T-helper 2 cell (primary cell): Measurements from ENCODE around the gene IFT27.

Source experiments
- DNase-seq, 5 experiments: peaks; one replicate each; pipeline versions ENCODE4 v3.0.0 to v3.0.0-alpha.2; 2012 to 2022
- total RNA-seq, 2 donors: gene quantifications; one replicate each; lab custom pipeline; 2026; lab: John Stamatoyannopoulos, UW

IFT27 gene, protein sequence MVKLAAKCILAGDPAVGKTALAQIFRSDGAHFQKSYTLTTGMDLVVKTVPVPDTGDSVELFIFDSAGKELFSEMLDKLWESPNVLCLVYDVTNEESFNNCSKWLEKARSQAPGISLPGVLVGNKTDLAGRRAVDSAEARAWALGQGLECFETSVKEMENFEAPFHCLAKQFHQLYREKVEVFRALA
- total RNA-seq: 10.3 to 15.0 reads per million in 2 donors

DNA sequence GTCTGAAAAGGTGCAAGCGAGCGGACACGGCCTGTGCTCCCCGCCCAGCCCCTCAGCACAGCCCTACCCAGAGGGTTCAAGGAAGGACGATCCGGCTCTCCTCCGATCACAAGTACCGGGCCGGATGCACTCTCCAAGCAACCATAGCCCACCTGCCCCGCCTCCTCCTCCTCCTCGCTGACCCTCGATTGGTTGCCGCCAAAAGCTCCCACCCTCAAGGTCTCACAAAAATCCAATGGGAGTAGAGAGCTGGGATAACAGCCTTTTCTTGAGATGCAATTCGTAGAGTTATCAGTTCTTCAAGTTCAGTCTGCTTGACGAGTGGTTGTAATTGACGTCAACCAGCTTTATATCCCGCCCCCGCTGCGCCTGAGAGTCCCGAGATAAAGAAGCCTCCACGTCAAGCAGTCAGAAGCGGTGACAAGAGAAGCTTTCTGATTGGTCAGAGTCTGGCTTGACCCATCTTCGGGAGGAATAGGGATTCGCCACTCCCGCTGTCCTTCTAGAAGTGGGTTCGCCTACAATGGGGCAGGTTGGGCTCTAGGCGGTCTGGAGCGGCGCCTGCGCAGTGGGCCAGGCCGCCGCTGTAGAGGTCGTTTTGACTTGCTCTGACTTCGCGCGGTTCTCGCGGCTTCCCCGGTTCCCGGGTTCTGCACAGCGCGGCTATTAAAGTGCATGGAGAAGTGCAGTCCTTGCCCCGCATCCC lies at the start of gene IFT27:
IFT27 (minus strand) TSS at position 156 of the 706 bp plus-strand sequence. CDS start 412 bp downstream, outside the sequence.
- peak; percentile 78 to 100 (median 96) for DNase-seq

DNA sequence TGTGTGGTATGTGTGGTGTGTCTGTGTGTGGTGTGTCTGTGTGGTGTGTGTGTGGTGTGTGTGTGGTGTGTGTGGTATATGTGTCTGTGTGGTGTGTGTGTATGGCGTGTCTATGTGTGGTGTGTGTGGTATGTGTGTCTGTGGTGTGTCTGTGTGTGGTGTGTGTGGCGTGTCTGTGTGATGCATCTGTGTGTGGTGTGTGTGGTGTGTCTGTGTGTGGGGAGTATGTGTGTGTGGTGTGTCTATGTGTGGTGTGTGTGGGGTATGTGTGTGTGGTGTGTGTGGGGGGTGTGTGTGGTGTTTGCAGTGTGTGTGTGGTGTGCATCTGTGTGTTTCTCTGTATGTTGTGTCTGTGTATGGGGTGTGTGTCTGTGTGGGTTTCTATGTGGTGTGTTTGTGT lies 48.7 kb upstream of the IFT27 start:
- peak in 1 of 5 experiments; percentile 10 for DNase-seq

DNA sequence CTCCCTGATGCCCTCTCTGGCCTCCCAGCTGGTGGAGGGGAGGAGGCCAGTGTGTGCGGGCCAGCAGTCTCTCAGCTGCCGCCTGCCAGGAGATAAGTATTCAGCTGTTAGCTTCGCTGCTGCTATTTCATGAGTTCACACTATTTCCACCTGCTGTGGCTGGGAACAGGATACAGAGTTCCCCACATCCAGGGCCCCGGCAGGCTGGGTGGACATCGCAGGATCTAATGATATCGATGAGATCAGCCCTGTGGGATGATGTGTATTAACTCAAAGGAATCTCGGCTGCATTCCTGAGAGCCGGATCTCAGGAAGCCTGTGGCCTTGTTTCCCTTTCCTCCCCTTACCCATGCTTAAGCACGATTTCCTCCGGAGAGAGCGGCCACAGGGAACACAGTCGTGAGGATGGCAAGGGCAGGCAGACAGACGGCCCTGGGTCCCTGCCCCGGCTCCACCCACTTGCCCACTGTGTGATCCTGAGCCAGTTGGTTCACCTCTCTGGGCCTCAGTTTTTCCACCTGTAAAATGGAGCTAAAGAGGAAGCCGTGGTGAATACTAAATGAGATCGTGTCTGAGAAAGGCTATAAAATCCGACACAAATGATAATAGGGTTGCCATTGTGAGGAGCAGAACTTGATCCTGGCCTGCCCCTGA lies 47.4 kb upstream of the IFT27 start:
- DNase-seq: no peak

DNA sequence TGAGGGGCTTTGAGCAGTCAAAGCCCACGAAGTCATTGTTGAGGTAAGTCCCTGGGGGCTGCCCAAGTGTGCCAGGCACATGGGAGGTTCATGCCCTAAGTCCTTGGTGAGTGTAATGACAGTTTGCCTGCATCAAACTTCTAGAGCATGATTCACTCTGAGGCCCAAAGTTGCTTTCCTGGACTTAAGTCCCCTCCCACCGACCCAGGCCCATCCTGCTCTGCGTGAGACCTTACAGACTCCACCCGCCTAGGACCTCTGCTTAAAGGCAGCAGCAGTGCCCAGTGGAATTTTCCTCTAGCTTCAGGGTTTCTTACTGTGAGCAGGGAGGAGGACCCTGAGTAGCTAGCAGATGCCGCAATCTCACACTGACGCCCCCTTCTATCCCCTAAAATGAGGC lies 46.7 kb upstream of the IFT27 start:
- DNase-seq: no peak

DNA sequence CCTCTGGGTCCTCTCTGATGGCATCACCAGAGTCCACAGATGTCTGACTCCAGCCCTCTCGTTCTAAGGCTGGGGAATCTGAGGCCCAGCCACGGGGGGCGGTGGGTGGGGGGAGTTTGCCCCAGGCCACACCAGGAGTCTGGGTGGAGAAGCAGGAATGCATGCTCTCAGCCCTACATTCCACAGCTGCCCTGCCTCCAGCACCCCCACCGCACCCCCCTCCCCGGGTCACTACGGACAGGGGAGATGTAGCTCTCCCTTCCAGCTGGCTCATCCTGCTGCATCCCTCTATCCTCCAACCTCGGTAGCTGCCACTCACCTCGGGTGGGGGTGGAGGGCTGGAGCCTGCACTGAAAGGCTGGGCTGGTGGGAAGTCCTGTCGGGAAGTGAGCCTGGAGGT lies 43.2 kb upstream of the IFT27 start:
- no peak for DNase-seq

DNA sequence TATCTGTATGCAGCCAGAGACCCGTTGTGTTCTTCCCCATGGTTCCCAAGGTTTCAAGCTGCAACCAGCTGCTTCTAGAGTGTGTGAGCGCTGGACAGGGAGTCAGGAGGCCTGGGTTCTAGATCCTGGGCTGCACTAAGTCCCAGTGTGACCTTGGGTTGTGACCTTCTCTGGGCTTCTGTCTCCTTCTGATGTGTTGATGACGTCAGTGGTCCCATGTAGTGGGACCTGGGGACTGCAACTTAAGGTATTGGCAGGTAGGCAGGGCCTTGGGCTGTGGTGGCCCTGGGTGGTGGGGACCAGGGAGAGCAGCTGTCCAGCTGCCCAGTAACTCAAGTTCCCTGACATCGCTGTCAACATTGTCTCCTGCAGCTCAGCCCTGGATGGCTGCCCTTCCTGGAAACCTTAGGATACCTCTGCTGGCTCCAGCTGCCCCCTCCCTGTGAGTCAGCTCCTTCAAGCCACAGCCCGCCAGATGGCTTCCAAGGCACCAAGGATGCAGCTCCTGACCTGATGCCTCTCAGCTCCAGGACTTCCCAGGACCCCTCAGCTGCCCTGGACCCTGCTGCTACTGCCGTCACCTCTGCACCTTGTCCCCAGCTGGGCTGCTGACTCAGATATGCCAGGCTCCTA lies 42.2 kb upstream of the IFT27 start:
- DNase-seq: no peak

DNA sequence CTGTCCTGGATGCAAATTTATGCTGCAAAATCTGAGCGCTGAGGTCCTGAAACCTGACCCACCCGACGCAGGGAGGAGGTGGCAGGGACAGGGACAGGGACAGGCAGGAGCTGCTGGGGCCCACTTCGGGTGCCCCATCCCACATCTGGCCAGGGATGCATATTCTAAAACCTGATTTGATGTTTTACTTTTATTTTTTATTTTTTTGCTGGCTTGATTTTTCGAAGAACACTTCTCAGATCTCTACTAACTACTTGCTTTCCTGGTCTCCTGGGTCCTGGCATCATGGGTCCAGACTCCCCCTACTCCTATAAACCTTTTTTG lies 41.6 kb upstream of the IFT27 start:
- no peak for DNase-seq

DNA sequence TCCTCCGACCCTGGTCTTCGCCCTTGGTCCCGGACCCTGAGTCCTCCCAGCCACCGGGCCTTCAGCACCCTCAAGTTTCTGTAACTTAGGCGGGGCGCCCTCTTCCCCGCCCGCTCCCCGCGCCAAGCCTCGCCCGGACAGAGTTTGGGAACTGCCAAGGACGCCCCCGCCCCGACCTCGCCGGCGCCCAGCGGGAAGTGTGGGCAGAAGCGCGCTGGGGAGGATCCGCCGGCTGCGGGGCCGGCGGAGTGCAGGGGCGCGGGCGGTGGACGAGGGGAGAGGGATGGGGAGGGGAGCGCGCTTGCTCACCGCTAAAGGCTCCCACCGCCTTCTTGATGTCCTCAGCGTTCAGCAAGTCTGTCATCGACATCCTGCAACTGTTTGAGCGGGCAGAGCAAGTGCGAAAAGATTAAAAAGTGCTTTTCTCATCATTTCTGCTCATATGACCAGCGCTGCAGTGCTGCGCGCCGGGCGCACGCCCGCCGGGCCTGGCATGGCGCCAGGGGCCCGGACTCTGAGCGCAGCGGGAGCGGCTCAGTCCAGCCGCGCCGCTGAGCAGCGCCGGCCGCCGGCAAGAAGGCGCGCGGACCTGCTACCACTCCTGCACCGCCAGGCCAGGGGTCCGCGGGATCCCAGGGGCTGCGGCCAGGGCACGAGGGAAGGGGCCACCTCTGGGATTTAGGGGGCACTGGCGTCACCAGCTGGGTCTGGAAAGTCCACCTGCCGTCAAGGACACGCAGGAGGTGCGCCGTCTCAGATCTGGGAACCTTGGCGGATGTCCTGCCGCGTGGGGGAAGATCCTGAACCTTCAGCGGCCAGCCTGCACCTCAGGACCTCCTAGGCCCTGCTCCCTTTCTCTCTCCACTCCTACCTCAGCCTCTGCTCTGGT lies 41.0 kb upstream of the IFT27 start, which contains the start of gene PVALB:
PVALB (minus strand) TSS at position 400 of the 889 bp plus-strand sequence; CDS start at position 370, 30 bp downstream.
- peak in 1 of 5 experiments; percentile 7 for DNase-seq

DNA sequence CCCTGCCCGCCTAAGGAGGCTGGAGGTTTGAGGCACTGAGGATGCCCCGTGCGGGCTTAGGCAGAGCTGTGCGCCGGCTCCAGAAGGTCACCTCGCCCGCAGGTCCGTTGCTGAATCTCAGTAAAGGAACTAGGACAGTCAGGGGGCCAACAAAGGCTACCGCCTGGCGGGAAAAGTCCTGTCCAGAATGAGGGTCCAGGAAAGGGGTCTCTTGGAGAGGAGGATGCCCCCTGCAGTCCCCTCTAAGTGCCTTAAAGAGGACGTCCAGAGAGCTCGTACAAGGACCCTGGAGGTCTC lies 40.4 kb upstream of the IFT27 start:
- DNase-seq: no peak

DNA sequence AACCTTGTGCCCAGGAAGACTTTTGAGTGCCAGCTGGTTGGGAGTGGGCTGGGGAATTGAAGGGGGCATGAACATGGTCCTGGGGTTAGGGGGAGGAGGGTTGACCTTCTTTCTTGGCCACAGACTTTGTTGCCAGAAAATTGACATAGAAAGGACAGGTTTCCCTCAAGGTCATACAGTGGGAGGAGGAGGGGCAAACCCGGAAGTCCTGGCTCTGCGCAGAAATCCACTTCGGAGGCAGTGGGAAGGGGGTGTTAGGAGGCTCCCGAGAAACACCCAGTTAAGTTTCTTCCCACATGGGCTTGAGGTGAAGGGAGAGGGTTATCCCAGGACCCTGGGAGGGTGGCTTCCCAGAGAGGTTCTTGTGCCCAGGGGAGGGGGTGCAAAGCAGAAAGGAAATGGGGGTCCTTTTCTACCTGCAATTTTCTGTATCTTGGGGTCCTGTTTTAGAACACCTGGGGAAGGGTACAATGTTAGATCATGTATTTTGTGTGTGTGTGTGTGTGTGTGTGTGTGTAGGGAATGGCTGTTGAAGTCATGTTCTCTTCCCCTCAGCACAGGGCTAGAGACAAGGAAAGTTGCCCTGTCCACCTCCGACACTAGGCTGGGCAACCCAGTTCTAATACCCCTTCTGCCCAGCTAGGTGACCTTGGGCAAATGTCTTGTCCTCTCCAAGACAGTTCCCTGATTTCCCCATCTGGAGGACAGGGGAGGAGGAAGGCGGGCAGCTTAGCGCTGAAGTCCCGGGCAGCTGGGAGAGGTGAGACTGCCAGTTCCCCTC lies 39.8 kb upstream of the IFT27 start:
- no peak for DNase-seq

DNA sequence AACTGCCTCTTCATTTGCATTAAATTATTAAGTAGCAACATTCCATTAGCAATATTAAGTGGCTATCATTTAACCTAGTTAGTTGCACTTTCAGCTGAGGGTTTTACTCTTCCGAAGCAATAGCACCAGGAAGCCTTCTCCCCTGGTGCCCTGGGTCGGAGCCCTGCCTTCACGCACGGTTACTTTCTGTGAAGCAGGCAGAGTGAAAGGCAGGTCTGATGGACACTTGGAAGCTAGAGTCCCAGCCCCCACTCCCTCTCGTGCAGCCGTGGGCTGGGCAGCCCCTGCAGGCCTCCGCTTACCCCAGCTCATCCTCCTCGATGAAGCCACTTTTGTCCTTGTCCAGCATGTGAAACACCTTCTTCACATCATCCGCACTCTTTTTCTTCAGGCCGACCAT lies 38.9 kb upstream of the IFT27 start:
- DNase-seq: no peak

DNA sequence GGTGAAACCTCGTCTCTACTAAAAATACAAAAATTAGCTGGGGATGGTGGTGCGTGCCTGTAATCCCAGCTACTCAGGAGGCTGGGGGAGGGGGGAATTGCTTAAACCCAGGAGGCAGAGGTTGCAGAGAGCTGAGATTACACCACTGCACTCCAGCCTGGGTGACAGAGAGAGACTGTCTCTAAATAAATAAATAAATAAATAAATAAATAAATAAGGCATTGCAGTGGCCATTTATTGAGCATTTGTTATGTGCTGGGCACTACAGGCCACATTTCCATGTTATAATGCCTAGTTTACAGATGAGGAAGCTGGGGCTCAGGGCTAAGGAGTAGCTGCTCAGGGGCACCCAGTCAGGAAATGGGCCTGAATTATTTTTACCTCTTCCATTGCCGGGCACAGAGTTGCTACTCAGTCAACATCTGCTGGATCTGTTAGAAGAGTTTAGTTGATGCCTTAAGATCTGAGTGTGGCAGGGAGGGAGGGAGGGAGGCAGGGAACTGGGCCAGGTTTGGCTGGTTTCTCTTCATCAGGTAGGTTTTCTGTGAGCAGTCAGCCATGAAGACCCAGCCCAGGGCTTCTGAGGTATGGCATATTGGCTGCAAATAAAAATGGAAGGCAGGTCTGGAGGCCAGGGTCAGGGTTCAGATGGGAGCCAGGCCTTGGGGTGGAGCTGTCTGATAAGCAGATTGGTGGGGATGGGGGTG lies 35.3 kb upstream of the IFT27 start:
- no peak for DNase-seq

DNA sequence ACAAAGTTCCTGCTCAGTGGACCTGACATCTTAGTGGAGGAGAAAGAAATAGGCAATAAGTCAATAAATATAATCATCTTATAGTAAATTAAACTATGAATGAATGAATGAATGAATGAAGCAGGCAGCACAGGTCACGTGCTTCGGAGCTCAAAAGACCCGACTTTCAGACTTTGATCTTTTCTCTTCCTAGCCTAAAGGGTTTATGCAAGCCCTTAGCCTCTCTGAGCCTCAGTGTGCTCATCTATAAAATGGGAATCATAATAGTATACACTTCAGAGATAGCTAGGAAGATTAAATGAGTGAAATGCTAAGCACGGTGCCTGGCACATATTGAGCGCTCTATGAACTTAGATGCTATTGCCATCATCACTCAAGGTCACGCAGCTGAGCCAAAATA lies 33.4 kb upstream of the IFT27 start:
- no peak for DNase-seq

DNA sequence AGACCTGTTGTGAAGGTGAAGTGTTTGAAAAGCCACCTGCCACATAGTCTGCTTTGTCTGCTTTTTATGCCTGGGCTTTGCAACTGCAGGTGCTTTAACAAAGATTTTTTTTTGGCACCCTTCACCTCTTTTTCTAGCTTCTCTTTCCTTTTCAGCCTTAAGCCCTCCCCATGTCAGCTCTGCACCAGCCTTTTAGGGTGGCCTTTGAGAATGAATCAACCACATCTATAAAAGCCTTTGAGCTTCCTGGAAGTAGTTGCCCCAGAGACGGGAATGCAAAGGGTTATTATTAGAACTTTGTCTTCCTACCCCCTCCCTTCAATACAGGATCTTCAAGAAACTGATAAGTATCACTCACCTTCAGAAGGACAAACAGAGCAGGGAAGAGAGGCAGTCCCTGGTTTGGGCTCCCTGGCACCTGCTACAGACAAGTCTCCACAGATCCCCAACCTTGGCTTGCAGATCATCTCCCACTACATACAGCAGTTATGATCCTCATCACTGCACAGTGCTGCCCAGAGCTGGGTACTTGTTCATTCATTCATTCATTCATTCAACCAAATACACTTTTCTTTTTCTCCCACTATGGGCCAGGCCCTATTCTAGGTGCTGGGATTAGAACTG lies 32.9 kb upstream of the IFT27 start:
- DNase-seq: no peak

DNA sequence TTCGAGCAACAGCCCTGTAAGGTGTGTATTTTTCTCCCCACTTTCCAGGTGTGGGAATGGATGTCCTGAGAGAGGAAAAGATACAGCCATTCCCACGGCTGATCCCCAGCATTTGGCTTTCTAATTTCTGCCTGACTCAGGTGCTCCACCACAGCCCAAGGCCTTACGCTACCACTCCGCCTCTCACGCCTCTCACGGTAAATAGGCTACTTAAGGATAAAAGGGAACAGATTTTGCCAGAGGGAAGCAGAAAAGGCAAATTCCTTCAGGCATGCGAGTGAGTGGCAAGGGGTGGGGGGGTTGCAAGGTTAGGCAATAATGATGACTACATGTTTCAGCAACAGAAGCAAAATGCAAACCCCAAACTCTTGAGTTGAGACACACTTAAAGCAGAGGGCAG lies 31.7 kb upstream of the IFT27 start:
- DNase-seq: no peak

DNA sequence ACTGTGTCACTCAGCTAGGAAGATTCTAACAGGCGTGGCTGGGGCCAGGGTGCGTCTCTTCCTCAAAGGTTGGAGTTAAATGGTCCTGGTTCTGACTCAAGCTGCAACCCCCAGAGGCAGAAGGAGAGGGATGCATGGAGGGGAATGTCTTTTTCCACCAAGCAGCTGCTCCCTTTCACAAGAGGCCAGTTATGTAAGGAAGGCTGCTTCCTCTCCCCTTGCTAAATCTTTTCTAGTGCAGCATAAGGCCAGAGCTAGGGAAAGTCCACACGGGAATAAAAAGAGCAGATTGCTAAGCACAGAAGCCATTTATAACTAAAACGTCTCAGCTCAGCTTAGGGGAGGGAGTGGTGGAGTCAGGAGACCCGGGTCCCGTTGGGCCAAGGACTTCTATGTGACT lies 30.9 kb upstream of the IFT27 start:
- DNase-seq: no peak

DNA sequence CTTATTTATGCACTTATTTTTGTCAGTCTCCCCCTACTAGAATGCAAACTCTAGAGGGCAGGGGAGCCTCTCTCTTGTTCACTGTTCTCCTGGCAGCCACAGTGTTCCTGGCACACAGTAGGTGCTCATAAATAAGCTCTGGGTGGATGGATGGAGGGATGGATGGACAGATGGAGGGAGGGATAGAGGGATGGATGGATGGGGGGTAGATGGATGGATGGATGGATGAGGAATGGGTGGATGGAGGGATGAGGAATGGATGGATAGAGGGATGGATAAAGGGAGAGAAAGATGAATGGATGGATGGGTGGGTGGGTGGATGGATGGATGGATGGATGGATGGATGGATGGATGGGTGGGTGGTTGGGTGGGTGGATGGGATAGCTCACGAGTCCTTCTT lies 27.4 kb upstream of the IFT27 start:
- no peak for DNase-seq

DNA sequence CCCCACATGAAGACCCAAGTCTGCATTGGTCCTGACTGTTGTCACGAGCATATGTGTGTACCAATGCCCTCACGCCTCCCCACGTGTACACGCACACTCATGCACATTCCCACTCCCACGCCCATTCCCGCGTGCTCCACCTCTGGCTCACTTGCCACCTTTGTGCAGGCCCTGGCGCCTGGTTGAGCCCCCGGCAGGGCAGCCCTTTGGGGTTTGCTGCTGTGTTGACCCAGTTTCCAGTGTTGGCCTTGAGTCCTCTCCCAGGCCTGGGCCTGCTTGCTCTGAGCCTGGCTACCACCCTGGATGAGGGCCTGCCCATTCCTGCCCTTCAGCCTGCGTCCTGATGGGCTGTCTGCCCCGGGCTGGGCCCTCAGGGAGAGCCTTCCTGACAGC lies 22.8 kb upstream of the IFT27 start:
- DNase-seq: no peak

DNA sequence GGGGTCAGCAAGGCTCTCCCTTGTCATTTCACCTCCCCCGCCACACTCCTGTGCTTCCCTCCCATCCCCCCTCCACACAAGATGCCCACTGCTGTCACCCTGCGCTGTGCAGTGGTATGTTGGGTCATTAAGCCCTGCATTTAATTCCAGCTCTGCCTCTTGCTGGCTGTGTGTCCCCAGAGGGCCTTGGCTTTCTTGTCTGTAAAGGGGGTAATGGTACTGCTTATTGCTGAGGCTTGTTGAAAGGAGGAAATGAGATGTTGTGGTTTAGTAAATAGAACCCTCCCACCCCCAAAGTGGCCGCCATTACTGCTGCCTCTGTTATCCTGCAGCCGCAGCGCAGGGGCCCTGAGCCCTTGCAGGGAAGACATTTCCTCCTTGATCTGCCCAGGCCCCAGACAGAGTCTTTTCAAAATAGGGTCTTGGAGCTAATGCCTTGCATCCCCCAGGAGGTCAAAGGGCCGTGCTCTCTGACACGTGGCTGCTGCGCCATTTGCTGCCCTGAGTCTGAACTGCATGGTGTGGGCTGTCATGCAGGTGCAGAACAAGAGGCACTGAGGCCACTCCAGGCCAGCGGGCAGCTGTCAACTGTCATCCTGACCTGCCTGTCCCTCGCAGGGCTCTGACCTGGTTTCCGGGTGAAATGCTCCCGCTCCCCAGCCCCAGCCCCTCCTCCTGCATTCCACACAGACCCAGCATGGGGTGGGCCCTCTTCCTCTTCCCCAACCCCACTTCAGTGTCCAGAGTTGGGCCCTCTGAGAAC lies 22.2 kb upstream of the IFT27 start:
- DNase-seq: no peak

DNA sequence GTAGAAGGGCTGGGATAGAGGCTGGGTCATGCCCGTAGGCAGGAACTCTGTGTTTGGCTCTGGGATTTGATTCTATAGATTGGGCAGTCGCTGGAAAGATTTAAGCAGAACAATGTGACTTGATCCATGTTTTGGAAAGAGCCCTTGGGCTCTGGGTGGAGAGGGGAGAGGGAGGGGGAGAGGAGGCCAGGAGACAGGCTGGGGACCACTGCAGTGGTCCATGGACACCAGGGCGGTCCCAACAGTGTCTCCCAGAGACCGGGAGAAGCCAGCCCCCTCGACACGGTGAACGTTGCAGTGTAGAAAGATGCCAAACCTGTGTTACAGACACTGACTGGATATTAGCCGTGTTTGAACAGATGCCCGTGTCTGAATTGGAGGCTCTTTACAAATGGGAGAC lies 21.5 kb upstream of the IFT27 start:
- no peak for DNase-seq
